Measurements from ENCODE around the gene SYNGR1. TPM values are rescaled to one million over a fixed set of nuclear protein-coding genes. Genes with fewer than 3 reads are reported as not detected.
"Not testable (repeated sequence)": the region's sequence is repeated elsewhere in the genome, so short reads cannot be mapped to it uniquely, and the experiment has no call there.

The SYNGR1 gene
- total RNA-seq, 1 experiment from 2014 or later = 2.7 TPM

DNA sequence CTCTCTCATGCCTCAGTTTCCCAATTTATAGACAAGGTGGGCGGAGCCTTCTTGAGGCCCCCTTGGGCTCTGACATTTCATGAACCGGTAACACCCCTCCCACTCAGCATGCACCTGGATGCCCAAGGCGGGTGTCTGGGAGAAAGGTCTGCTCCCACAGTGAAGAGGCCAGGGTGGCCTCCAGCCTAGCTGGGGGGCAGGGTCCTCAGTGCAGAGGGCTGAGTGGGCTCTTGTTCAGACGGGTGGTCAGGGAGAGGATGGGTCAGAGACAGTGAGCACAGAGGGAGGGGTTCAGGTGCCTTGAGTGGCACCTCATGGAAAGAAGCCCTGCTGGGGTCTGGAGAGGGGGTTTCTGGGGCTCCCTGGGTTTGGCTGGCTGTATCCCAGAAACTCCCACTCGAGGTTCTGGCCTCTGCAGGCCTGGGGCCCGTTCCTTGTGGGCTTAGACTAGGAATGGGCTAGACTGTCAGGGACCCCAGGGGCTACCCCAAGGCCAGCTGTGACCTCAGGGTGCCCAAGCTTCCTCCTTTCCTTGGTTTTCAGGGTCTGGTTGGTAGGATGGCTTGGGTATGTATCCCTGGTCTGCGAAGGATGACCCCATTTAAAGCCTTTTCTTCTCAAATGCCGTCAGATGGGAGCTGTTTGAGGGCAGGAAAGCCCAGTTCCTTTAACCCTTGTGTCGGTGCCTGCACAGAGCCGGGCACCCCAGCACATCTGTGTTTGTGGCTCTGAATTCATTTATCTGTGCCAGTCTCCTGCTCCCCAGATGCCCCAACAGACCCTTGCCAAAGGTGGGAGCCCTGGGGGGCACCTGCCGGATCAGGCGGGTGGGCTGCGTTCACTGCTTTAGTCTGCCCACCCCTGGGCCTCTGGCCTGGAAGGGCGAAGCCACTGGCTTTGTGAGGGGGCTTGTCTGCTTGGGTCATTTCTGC lies 1.2 kb downstream of the SYNGR1 start:
- no peak for DNase-seq (ENCODE audit: low read depth)

DNA sequence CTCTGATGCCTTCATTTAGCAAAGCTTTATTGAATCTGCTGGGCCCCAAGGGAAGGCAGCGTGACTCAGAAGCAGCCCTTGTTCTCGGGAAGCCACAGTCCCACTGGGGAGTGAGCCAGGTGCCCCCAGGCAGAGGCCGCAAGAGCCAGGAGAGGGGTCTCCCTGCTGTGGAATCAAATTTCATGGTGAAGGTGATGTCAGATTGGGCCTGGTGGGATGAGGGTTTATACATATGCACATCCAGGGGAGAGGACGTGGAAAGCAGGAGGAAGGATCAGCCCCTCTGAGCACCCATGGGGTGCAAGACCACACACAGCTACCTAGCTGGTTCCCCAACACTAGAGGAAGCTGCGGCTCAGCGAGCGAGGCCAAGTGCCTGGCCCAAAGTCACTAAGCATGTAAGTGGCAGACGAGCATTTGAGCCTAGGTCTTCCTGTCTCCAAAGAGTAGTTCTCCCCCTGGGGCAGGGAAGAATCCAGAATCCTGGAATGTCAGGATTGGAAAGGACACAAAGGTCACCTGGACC lies 2.0 kb downstream of the SYNGR1 start:
- DNase-seq (ENCODE audit: low read depth) = peak; percentile 93

DNA sequence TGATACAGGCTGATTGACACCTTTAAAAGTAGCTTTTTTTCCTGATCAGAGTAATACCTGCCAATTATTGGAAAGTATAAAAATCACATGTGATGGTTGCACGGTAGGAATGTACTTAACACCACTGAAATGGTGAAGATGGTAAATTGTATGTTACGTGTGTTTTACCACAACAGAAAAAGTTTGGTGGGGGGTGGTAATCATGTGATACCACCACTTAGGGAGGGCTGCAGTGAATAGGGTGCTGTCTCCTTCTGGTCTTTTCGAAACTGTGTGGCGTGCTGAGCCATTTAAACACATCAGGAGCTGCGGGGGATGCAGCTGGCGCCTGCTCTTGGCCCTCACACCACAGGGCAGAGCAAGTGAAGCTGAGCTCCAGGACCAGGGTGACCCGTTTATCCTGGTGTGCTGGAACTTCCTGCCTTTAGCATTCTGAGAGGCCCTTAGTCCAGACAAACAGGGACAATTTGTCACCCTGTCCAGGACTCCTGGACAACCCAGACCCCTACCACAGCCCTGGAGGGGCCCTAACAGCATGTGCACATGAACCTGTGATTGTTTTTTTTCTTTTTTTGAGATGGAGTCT lies 2.6 kb downstream of the SYNGR1 start:
- no peak for DNase-seq (ENCODE audit: low read depth)

DNA sequence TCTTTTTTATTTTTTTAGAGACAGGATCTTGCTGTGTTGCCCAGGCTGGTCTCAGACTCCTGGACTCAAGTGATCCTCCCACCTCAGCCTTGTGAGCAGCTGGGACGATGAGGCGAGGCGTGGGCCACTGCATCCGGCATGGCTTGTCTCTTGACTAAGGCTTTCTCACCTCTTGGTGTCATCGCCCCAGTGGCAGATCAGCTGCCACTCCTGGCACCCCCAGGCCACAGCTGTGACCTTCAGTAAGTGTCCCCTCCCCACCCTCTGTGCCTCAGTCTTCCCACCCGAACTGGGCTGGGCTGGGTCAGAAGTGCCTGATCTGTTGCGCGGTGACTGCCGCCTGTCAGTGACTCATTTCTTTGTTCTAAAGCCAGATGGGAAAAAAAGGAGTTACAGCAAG lies 3.6 kb downstream of the SYNGR1 start:
- peak; percentile 33 for DNase-seq (ENCODE audit: low read depth)

DNA sequence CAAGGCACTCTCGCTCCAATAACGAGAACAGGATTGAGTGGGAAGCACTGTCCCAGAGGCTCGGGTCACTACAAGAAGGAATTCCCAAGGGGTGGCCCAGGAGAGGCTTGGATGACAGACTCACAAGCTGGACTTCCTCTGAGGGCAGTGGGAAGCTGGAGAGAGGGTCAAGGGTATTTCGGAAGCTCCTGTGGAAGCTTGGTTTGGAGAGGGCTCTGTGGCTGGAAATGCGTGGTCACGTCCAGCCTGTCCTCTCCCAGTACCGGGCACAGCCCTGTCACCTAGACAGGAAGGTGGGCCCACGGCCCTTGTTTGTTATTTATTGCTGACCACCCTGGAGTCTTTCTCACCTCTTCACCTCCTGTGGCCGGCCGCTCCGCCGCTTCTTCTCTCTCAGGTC lies 5.3 kb downstream of the SYNGR1 start:
- no peak for DNase-seq (ENCODE audit: low read depth)

DNA sequence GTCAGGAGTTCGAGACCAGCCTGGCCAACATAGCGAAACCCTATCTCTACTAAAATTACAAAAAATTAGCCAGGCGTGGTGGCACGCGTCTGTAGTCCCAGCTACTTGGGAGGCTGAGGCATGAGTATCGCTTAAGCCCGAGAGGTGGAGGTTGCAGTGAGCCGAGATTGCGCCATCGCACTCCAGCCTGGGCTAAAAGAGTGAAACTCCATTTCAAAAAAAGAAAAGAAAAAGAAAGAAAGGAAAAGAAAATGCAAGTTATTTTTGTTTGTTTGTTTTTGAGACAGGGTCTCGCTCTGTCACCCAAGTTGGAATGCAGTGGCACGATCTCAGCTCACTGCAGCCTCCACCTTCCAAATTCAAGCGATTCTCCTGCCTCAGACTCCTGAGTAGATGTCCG lies 6.0 kb downstream of the SYNGR1 start:
- not testable (repeated sequence) for DNase-seq (ENCODE audit: low read depth)

DNA sequence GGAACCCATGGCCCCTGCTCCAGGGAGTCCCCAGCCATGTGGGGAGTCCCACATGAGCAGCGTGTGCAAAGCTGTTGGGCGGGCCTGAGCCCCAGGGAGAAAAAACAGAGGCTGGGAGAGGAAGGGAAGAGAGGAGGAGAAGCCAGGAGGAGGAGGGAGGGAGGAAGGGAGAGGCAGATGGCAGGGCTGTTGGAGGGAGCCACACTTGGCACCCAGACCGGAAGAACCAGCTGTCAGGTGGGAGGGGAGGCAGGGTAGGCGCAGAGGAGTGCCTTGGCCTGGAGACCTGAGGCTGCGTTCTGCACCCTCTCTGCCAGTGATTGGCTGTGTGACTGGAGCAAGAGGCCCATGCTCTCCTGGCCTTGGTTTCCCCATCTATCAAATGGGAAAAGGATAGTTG lies 6.7 kb downstream of the SYNGR1 start:
- no peak for DNase-seq (ENCODE audit: low read depth)

DNA sequence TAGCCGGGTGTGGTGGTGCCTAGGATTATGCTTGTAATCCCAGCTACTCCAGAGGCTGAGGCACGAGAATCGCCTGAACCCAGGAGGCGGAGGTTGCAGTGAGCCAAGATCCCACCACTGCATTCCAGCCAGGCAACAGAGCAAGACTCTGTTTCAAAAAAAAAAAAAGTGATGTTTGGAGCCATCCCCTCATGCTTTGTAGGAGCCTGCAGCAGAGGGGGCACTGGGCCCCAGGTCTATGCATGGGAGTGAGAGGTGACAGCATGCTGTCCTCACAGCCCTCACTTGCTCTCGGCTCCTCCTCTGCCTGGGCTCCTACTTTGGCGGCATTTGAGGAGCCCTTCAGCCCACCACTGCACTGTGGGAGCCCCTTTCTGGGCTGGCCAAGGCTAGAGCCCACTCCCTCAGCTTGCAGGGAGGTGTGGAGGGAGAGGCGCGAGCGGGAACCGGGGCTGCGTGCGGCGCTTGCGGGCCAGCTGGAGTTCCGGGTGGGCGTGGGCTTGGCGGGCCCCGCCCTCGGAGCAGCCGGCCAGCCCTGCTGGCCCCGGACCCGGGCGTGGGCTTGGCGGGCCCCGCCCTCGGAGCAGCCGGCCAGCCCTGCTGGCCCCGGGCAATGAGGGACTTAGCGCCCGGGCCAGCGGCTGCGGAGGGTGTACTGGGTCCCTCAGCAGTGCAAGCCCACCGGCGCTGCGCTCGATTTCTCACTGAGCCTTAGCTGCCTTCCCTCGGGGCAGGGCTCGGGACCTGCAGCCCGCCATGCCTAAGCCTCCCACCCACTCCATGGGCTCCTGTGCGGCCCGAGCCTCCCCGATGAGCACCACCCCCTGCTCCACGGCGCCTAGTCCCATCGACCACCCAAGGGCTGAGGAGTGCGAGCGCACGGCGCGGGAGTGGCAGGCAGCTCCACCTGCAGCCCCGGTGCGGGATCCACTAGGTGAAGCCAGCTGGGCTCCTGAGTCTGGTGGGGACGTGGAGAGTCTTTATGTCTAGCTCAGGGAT lies 7.6 kb downstream of the SYNGR1 start:
- DNase-seq (ENCODE audit: low read depth) = not testable (repeated sequence)

DNA sequence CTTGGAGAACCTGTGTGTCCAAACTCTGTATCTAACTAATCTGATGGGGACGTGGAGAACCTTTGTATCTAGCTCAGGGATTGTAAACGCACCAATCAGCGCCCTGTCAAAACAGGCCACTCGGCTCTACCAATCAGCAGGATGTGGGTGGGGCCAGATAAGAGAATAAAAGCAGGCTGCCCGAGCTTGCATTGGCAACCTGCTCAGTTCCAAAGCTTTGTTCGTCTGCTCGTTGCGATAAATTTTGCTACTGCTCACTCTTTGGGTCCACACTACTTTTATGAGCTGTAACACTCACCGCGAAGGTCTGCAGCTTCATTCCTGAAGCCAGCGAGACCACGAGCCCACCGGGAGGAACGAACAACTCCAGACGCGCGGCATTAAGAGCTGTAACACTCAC lies 8.4 kb downstream of the SYNGR1 start:
- DNase-seq (ENCODE audit: low read depth) = not testable (repeated sequence)

DNA sequence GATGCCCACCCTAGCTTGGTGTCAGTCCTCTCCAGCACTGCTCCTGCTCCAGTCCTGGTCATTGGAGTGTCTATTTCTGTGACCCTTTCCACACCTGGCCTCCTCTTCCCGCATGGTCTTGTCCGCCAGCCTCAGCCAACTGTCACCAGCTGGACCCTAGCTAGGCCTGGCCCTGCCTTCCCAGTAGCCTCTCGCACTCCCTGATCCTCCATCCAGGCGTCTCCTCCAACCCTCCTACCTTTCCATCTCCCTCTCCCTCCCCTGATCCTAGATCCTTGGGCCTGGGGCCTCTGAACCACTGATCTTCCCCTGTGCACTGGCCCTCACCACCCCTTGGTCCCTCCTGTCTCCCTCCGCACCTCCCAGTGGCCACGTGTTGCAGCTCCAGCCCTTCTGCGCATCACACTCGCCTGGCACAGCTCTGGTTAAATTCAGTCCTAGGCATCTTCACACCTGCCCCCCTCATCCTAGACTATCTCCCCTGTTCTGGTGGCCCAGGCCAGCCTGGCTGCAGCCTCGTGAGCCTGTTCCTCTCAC lies 9.9 kb downstream of the SYNGR1 start:
- no peak for DNase-seq (ENCODE audit: low read depth)

DNA sequence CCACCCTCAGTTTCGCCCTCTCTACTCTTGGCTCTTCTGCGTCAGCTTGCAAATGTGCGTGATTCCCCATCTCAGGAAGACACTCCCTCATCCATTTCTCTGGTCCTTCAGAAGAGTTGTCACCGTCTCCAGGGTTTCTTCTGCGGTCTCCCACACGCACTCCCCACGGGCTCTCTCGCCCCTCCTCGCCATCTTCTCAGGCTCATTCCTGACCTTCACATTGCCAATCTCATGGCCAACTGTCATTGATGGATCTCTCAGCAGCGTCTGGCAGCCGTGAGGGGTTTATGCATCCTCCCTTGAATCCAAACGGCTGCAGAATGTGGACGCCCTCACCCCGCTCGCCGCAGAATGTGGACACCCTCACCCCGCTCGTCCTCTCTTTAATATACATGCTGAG lies 10.5 kb downstream of the SYNGR1 start:
- DNase-seq (ENCODE audit: low read depth) = no peak

DNA sequence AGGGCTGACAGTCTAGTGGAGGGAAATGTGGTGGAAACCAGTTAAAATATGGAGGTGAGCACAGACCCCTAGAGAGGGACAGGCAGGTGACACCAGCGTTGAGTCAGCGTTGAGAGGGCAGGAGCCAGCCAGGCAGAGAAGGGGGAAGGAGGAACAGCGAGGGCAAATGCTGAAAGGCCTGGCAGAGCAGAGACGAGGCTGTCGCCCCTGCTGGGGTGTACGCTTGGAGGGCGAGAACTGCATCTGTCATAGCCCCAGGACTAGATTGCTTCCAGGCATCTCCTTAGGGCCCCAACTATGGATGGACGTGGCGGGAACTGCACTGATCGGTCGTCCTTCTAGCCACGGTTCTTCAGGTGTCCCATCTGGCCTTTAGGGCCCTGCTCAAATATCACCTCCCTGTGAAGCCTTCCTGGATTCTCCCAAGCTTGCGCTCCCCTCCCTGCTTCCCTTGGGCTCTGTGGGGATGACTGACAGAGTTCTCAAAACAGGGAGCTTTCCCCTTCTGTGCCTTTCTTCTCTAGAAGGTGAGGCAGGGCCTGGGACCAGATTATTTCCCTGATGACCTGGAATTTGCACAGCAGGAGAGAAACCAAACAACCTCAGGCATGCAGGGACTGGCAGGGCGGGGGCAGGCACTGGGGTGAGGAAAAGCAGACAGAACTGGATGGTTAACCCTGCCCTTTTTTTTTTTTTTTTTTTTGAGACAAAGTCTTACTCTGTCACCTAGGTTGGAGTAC lies 11.1 kb downstream of the SYNGR1 start:
- DNase-seq (ENCODE audit: low read depth) = peak; percentile 77

DNA sequence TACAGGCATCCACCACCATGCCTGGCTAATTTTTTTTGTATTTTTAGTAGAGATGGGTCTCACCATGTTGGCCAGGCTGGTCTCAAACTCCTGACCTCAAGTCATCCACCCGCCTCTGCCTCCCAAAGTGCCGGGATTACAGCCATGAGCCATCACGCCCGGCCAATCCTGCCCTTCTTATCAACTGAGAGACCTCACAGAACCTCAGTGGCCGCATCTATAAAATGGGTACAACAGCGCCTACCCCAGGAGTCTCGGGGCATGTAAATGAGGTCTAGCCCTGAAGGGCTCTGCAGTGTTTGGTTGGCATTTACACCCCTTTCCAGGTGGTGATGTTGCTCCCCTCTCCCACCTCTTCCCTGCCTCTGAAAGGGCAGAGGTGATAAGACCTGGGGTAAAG lies 11.7 kb downstream of the SYNGR1 start:
- DNase-seq (ENCODE audit: low read depth) = no peak

DNA sequence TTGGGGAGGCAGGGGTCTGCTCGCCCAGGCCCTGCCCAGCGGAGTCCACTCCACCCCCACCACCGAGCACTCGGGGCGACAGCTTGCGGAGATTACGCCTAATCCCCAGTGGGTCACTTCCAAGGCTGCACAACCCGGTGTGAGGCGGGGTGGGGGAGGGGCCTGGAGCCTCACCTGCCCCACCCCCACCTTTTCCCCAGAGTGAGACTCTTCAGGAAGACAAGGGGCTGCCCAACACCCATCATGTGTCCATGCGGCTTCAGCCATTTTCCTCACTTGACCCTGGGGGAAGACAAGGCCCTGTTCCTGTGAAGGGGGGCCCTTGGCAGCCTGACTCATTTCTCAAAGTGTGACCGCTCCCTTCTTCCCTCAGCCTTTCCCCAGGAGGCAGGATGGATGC lies 12.5 kb downstream of the SYNGR1 start:
- DNase-seq (ENCODE audit: low read depth) = no peak

DNA sequence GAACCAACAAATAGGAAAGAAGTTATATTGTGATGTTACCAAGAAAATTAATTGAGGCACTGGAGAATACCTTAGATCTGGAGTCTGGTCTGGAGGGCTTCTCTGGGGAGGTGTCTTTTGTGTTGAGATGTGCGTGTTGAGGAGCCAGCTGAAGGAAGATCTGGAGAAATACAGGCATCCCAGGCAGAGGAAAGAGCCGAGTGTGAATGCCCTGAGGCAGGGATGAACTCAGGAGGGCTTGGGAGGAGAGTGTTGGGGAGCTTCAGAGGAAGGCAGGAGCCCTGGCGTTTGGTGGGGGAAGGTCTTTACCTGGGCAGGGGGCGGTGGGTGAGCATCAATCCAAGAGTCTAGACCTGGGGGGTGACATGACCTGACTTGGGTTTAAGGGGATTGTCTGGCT lies 13.1 kb downstream of the SYNGR1 start:
- no peak for DNase-seq (ENCODE audit: low read depth)

DNA sequence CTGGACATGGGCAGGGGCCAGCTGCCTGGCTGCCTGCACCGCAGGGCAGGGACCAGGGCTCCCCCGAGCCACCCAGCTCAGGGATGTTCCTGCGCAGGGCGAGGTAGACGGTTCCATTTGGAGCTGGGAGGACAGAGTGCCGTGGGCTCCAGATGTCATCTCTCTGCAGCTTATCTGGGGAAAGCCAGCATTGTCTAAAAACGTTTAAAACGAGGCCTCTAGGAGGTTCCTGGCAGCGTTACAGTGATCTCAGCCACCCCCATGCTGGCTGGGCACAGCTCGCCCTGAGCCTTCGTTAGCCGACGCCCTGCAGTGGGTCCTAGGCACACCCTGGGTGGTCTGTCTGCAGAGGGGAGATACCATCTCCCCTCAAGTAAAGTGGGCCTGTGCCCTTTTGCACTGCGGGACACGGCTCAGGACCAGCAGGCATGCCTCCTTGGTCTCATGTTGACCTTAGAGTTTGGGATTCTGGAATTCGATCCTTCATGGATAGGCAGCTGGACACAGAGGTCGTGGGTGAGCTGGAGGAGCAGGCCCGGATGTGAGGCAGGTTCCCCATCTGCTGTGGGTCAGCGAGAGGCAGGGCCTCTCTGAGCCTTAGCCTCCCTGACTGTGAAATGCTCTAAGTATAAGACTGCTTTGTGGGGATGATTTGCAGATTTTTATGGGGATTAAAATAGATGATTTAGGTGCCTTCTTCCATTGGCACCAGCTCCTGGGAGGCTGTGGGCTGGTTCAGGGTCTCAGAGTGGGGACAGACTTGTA lies 14.1 kb downstream of the SYNGR1 start:
- no peak for DNase-seq (ENCODE audit: low read depth)

DNA sequence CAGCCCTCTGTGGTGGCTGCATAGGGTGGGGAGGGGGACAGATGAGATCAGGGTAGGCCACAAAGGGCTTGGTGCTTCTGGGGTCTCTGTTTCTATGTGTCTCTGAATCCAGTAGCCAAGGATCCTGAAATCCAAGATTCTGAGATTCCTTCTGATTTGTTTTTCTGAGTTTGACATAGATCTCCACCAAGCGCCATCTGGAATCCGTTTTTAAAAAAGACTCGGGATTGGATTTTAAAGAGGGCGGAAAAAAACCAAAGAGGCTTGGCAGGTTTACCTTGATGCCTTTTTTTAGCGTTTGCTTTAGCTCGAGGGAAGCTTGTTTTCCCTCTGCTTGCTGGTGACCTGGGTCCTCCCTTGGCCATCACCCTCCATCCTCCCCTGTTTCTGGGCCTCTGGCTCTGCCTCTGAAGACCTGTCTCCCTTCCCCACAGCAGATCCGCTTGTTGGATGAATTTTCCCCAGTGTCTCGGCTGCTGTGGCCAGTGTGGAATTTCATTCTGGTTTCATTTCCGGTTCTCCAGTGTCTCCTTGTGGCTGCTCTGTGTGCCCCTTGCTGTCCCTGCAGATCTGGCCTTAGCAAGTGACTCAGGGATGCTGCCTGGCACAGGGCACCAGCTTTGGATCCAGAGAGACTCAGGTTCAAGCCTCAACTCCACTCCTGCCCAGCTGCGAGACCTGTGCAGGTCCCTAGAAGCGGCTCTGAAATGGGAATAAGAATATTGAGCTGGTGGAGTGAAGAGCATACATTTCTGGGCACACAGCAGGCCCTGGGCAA lies 15.1 kb downstream of the SYNGR1 start:
- peak; percentile 36 for DNase-seq (ENCODE audit: low read depth)

DNA sequence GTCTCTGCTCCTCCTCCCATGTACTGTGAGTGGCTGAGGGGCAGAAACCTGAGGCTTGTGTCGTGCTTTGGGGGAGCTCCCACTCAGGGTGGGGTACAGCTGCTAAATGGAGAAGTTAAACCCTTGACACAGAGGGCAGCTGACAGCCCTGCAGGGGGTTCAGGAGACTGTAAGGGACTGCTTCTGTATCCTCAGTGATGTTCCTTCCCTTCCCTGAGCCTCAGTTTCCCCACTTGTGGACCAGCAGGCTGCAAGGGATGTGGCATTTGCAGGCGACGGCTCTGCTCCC lies 15.6 kb downstream of the SYNGR1 start:
- no peak for DNase-seq (ENCODE audit: low read depth)

DNA sequence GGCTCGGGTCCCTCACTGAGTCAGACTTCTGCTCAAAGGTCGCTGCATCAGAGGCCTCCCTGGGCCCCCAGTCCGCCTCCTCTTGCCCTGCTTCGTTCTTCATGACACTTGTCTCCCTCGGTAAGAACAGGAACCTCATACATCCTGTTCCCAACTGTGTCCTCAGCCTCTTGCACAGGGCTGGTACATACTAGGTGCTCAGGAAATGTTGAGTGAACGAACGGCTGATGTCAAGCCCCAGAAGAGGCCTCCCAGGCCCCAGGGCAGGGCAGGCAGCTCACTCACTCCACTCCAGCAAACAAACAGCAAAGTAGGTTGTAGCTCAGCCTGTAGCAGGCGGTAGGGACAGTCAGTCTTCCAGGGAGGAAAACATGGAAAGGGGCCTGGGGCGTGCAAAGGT lies 17.2 kb downstream of the SYNGR1 start:
- no peak for DNase-seq (ENCODE audit: low read depth)
